GM18858 (cell line): ENCODE data around the gene TMEM255A.
A peak's percentile ranks its signal among the peaks of the same experiment; 100 is the strongest.
"Not testable (repeated sequence)": the region's sequence is repeated elsewhere in the genome, so short reads cannot be mapped to it uniquely, and the experiment has no call there.

ENCODE experiments used
- ATAC-seq: cut with Tn5 transposase; IDR thresholded peaks from one replicate; pipeline ENCODE4 v1.9.1; 2021; ENCODE audit not compliant: unreplicated experiment

TMEM255A gene

DNA sequence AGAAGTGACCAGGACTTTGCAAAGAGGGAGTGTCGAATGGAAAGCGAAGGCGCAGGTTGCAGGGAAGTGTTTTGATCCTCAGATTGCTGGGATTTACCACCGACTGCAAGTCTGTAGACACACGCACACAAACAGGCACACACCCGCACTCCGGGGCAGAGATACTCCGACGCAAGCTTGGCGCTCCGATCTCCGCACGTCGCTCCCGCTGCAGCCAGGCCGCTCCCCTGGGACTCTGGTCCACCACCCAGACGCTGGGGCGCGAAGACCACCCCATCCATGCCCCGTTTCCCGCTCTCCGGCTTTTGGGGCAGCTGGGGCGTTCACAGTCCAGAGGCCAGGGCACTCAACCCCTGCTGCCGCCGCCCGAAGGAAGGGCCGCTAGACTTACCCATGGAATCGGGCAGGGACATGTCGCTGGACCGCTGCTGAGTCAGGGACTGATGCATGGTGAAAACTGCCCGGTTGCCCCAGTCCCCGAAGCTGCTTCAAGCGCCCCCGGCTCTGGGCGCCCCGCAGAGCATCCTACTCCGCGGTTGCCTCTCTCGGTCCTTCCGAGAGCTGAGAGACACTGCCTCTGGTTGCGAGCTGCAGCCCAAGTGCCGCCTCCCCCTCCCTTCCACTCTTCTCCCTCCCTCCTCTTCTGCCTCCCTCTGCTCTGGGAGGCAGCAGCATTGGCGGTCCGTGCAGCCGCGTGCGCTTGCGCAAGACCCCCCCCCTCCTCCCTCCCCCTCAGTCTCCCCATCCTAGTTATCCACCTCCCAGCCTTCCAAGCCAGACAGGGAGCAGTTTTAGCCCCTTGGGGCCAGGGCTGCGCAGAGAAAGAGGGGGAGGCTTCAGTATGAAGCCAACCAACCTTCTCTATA, at the start of gene TMEM255A:
TSS of gene TMEM255A (minus strand) at position 601 of the 866 bp plus-strand sequence. CDS start at position 449, 152 bp downstream.
- no peak for ATAC-seq

DNA sequence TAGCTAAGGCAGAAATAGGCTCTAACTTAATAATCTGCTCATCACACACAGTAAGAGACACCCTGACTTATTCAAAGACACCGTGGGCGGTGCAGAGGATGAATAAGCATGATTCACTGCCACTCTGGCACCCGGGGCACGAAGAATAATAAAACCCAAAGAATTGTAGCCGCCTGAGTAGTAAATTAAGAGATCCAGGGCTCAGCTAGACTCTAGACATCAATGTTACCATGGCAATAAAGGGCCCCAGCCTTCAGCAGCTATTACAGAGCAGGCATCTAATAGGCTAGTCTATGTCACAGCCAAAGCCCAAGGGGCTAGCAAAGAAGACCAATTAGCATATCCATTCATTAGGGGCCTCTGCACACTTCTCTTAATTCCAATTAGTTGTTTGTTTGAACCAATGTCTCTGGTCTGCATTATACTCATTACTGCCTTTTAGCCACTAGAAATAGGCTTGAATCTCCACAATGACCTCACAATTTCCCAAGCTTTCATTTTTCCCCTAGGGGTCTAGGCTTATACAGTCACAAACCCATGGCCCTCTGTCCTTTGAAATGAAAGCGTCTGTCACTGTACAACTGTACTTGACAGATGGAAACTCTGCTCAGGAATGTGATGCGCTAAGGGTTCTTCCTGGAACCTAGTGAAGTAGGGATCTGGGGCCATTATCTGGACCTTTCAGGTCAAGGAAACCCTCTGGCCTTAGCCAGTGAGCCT, 47.6 kb upstream of the TMEM255A start:
- ATAC-seq = no peak

DNA sequence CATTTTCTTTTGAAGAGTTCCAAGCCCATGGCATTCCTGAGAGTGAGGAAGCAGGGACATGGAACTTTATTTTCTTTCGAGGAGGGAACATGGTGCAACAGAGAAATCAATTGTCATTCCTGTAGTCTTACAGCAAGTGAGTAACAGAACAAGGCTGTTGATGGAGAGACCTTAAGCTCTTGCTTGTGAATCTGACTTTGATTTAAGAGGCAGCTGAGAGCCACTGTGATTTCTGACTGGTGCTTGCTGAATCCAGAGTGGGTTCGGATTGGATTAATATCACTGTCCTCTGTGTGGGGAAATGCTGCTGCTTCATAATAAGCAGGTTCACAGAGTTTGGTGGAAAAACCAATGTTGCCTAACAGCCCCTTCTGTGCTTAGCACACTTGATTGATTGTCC, 45.9 kb upstream of the TMEM255A start:
- no peak for ATAC-seq

DNA sequence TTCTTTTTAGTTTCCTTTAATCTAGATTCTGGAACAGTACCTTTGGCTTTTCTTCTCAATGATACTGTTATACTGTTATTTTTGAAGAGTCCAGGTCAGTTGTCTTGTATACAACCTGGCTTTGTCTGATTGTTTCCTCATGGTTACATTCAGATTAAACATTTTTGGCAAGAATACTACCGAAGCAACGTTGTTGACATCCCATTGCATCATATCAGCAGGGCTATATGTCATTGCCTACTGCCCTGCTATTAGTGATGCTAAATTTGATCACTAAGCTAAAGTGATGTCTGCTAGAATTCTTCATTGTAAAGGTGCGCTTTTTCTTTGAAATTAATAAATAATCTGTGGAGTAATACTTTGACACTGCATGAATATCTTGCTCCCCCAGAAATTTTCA, 44.8 kb upstream of the TMEM255A start:
- ATAC-seq = no peak

DNA sequence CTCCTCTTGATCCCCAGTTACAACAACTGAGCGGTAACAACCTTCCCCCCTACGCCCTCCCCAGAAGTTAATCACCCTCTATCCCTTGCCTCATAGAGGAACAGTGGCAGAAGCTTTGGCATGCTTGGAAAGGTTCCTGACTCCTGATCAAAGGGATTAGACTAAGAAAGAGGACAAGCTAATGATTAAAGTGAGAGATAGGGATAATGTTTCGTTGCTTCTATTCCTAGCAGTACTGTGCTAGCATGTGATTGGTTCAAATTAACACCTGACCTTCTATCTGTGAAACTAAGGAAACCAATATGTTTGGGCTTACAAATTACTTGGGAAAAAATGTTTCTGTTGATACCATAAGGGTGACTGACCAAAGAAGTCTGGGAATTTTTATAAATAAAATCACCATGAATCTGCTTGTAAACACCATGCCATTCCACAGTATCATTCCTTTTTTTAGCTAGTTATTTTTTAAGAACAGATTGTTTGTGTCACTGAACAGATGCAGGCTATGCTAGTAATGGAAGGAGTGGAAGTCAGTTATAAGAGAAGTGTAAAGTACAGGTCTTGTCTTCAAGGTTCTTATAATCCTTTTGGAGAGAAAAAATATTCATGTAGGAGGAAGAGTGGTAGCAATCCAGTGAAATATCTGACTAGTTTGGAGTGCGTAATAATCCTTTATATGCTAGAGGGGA, 39.3 kb upstream of the TMEM255A start:
- ATAC-seq = no peak

DNA sequence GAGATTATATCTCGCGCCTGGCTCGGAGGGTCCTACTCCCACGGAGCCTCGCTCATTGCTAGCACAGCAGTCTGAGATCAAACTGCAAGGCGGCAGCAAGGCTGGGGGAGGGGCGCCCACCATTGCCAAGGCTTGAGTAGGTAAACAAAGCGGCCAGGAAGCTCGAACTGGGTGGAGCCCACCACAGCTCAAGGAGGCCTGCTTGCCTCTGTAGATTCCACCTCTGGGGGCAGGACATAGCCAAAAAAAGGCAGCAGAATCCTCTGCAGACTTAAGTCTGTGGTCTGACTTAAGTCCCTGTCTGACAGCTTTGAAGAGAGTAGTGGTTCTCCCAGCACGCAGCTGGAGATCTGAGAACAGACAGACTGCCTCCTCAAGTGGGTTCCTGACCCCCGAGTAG, 33.3 kb upstream of the TMEM255A start:
- ATAC-seq = not testable (repeated sequence)

DNA sequence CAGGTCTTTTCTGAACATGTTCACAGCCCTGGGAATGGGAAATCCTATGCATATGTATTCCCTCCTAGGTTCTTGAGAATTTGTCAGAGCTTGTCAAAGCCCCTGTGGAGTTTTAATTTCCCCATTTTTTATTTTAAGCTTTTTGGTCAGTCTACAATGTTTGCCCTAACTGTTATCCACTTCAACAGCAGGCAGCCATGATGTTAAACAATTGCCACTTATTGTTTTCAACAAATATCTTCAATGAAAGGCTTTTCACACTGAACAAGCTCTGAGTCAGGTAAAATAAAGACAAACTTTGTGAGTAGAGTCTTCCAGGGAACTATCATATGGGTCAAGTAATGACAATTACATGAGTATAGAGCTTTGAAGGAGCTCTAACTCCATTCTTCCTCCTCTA, 25.6 kb upstream of the TMEM255A start:
- ATAC-seq = no peak

DNA sequence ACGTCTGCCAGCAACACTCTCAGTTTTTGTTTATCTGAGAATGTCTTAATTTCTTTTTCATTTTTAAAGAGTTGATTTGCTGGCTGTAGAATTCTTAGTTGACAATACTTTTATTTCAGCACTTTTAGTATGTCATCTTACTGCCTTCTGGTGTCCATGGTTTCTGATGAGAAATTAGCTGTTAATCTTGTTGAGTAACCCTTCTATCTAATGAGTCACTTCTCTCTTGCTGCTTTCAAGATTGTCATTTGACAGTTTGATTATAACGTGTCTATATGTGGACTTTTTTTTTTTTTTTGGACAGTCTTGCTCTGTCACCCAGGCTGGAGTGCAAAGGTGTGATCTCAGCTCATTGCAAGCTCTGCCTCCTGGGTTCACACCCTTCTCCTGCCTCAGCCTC, 24.0 kb upstream of the TMEM255A start:
- ATAC-seq = no peak

DNA sequence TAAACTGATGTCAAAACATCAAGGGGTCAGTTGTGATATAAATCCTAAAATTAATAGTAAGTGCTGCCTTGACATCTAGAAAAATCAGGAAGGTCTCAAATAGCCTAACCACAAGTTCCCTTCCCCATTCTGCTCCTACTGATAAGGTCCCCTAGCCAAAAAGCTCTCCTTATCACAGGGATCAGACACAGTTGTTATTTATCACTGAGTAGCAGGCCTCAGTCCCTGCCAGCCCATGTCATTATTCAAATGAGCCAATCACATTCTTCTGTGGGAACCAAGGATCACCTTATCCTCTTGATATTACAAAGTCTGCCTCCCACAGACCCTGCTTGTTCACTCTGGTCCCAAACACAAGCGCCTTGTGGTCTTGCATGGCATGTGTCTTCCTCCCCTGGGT, 23.3 kb upstream of the TMEM255A start:
- no peak for ATAC-seq

DNA sequence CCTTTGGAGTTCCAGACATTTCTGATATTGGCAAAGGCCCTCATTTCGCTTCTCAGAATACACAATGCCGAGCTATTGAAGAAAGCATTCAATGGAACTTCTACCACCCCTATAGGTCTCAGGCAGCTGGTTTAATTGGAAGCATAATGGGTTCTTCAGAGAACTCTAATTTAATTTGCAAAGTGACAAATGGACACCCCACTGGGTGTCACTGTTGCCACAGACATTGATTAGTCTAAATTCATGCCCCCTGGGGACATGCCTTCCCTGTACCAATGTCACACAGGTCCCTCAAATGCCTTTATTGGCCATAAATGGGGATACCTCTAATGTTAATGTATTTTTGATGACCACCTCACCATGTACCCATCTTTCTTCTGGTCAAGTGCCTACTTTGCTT, 22.9 kb upstream of the TMEM255A start:
- no peak for ATAC-seq

DNA sequence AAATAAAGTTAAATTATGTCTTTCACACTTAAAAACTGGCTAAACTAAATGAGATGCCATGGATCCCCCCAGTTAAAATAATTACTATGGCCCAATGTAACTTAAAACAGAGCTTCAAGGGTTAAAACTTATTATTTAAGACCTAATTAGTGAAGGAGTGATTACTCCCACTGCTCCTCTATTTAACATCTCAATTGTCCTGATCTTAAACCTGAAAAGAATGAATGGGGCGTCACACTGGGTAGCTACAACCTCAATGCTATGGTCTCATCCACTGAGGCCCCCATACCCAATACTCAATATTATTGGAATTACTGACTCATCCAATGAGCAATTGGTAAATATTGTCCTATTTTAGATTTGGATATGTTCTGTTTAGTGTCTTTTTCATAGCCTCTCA, 21.1 kb upstream of the TMEM255A start:
- ATAC-seq = no peak

DNA sequence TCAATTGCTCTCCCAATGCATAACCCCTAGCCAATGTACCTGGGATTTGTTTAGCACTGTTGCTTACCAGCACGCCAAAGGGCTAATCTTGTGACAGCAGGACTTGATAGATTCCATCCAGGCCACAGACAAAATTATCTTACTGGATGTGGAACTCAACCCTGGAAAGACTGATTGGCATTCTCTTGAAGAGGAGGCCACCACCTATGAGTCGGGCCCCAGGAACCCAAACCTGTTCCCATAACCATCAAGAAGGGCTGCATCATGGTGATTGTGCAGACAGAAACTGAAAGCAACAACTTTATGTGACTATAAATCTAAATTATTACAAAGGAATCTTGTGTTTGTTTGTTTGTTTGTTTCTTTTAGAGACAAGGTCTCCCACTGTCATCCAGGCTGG, 19.9 kb upstream of the TMEM255A start:
- no peak for ATAC-seq

DNA sequence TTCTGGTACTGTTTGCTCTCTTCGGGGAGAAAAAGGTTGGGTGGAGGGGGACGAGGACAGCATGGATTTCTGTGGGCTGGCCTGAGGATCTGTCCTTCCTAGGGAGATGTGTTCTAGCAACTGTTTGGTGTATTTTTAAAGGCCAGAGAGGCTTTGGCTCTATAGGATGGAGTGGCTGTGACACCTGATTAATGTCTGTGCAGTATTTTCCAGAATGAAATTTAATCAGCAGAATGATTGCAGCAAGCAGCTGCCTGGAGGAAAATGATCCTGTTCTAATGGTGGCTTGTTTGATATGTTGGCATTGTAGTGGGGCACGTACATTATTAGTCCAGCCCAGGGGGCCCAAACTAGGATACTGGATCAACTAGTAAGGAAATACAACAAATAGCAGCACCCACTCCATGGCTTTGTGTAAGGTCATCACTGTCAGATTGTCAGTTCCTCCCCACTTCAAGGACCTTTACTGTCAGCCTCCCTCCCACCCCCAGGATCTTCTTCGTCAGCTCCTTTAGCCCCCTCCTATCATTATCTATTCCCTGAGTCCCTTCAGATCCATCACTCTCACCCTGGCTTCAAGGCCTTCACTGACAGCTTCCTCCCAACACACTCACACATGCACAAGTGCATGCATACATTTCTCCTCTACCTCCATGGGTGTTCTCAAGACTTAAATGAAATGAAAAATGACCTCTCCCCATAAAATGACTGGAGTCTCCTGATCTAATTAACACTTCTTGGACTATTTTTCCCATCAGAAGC, 10.4 kb upstream of the TMEM255A start:
- ATAC-seq = no peak

DNA sequence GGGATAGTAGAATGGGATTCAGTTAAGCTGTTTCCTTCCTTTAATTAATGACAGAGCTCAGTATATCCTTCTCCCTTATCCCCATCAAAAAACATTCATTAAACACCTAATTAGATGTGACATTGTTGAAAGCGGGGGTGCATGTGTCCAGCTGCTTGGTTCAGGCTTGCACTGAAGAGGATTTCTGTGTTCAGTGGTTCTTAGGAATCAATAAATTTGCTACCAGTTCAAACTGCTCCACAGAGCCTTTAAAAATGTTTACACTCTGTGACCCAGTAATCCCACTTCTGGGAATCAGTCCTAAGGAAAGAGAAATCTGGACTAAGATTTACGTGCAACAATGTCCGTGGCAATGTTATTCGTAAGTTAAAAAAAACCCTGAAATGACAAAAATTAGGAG, 7.2 kb upstream of the TMEM255A start:
- no peak for ATAC-seq

DNA sequence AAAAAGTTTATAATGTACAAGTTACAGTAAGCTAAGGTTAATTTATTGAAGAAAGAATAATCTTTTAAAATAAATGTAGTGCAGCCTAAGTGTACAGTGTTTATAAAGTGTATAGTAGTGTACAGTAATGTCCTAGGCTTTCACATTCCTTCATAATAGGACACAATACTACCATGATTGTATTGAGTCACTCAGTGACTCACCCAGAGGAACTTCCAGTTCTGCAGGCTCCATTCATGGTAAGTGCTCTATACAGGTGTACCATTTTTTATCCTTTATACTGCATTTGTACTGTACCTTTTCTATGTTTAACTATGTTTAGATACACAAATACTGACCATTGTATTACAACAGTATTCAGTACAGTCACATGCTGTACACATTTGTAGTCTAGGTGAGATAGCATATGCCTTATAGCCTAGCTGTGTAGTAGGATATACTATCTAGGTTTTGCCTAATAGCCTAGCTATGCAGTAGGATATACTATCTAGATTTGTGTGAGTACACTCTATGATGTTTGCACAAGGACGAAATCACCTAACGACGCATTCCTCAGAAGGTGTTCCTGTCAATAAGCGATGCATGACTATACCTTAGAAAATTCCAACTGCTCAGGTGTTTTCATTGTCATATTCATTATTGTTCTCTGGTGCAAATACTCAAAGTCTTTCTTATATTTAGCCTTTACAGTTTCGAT, 5.5 kb upstream of the TMEM255A start:
- ATAC-seq = no peak

DNA sequence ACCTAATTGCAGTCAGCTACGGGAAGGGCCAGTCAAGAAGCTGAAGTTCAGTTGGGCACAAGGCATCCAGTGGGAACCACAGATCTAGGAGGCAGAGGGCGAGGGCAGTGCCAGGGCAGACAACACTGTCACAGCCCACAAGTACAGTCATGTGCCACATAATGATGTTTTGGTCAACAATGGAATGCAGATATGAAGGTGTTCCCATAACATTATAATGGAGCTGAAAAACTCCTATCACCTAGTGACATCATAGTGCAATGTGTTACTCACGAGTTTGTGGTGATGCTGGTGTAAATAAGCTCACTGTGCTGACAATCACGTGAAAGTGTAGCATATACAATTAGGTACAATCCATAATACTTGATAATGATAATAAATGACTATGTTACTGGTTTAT, 4.5 kb upstream of the TMEM255A start:
- ATAC-seq = no peak

DNA sequence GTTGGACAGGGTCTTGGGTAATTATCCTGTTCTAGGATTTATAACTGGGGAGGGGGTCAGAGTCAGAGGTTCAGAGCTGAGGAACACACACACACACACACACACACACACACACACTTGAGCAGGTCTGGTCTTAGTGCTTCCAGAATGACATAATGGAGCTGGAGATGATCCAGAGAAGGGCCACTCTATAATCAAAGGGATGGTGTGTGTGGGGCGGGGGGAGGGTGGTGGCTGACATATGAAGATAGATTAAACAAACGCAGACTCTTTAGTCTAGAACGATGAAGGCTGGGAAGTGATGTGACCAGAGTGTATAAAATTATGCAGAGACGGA, 434 bp upstream of the TMEM255A start:
- no peak for ATAC-seq

DNA sequence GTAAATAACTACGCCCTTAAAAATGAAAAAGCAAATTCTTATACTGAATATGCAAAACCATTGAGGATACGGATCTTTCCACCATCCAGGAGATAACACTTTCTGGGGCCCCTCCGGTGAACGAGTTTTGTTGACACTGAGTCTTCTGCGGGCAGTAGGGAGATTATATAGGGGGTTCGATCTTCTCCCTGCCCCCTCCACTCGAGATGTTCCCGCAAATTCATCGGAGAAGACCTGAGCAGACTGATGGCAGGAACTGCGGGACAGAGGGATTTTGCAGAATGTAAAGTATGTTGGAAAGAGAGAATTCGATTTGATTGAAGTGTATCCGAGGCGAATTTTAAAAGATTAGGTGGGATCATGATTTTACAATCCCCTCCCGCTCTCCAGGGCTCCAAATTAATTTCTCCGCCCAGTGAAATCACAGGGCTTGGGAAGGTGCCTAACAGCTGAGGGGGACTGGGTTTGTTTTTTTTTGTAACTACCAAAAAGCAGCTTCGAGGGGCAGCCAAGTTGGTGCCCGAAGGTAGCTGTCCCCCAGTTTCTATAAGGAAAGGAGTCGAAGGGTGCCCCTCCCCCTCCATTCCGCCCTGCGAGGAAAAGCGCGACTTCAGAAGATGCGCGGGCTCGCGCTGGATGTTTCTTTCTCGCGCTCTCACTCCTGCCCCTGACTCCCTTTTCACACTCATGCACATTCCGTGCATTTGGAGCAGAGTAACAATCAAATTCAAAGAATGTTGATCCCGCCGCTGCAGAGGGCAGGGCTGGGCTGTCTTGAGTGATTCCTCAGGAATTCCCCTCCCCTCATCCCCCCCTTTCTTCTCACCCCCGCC, 1.2 kb downstream of the TMEM255A start:
- ATAC-seq = no peak

DNA sequence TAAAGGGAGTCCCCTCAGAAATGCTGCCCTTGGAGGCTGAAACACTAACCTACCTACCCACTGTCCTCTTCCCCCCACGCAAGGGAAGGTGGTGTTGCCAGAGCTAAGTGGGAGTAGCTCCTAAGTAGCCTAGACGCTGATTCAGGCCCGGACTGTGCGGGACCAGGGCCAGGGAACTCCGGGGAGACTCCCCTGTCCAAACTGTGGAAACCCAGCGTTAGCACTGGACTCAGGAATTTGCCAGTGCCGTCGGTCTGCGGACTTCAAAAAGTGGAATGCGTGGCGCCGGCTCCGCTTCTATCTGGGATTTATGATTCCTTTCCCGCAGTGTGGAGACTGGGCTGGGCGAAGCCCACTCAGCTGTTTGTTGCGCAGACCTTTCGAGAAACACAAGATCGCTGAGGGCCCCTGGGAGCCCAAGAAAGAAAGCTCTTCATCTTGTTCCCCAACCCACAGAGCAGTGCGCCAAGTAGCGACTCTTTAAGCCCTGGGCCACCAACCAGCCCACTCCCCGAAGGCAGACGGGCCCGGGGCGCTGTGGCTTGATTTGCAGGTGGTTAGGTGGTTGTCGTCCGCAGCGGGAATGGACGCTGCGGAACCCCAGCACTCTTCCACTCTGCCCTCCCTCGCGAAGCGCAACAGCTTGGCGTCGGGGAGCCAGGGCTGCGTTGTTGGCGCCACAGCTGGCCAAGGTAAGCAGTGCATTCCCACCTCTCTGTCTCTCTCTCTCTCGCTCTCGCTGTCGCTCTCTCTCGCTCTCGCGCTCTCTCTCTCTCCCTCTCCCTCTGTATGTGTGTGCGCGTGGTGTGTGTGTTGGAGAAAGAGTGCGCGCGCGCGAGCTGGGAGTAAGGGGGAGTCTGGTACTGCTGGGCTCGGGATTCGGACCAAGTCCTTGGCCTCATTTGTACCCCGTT, 2.0 kb downstream of the TMEM255A start:
- ATAC-seq = peak; percentile 83
